K562 (cell line): Measurements from ENCODE around the gene RCC2. TPM values are rescaled to one million over a fixed set of nuclear protein-coding genes. Genes with fewer than 3 reads are reported as not detected.

Experiments
- ATAC-seq: fragments of 200-7000 bp; cut with Tn5 transposase; 3 replicates; pipeline ENCODE4 v1.9.1; 2020; ENCODE audit warnings: moderate library complexity
- BruUV-seq: library from RNA; stranded (reverse); fragments of 400-500 nt; replicated peaks from 2 replicates; lab custom pipeline; 2021; lab: Mats Ljungman, UMichigan
- CTCF ChIA-PET: fragments of 300-600 bp; formaldehyde crosslinking; extraction: SDS; loops from one replicate; lab custom pipeline; 2021; ENCODE audit warnings: low intra/inter-chr PET ratio; lab: Yijun Ruan, JAX
- POLR2A ChIA-PET: fragments of 300-600, 350-650 bp; sonication (Branson Sonifier 250); formaldehyde crosslinking; extraction: SDS; loops from one replicate; lab custom pipeline; 2021; ENCODE audit warnings: antibody characterized with exemption, inconsistent platforms; lab: Yijun Ruan, JAX
- DNase-seq, 4 experiments: peaks; one replicate each; pipeline versions ENCODE4 v3.0.0 to v3.0.0-alpha.2; 2011 to 2018; ENCODE audit warnings: low spot score in 3 of 4, mixed read lengths in 3 of 4; ENCODE audit errors: extremely low read depth in 1 of 4
- FAIRE-seq: peaks from 2 replicates; lab custom pipeline; 2011; peaks lifted over from hg19 to GRCh38; lab: Jason Lieb, UNC
- H2AFZ ChIP-seq: 2 replicates; pipeline ENCODE4 v1.6.0; 2011; ENCODE audit warnings: low read depth, low read length, control low read depth, inconsistent platforms
- H3K27ac ChIP-seq: fragments of 200-600 bp; 3 replicates; pipeline ENCODE4 v1.8.0; 2011; ENCODE audit warnings: low read depth, mild to moderate bottlenecking, control low read depth, inconsistent platforms, low read length, moderate library complexity, mixed read lengths; ENCODE audit errors: extremely low read depth
- H3K27me3 ChIP-seq, 2 experiments: fragments of 300-600 bp in 1 of 2; 2 replicates in 1 of 2; 3 replicates in 1 of 2; pipeline versions ENCODE4 v1.6.0 to v1.8.0; 2011; ENCODE audit warnings: inconsistent platforms in 2 of 2, low read length in 2 of 2, mild to moderate bottlenecking in 1 of 2, mixed read lengths in 1 of 2, moderate library complexity in 1 of 2; ENCODE audit not compliant: control insufficient read depth in 2 of 2, insufficient read depth in 2 of 2
- H3K36me3 ChIP-seq: fragments of 300-600 bp; 3 replicates; pipeline ENCODE4 v1.8.0; 2011; ENCODE audit warnings: mild to moderate bottlenecking, low read length, inconsistent platforms; ENCODE audit not compliant: control insufficient read depth, insufficient read depth
- H3K4me1 ChIP-seq, 2 experiments: fragments of 200-600 bp in 1 of 2; replicated peaks in 1 of 2; 2 replicates in 1 of 2; 3 replicates in 1 of 2; pipeline versions ENCODE4 v1.5.1 to v1.8.0; 2011; ENCODE audit warnings: inconsistent platforms in 2 of 2, low read length in 2 of 2, mild to moderate bottlenecking in 1 of 2, mixed read lengths in 1 of 2, moderate library complexity in 1 of 2; ENCODE audit not compliant: control insufficient read depth in 2 of 2, insufficient read depth in 2 of 2
- H3K4me2 ChIP-seq: 2 replicates; pipeline ENCODE4 v1.6.1; 2011; ENCODE audit warnings: low read length, control low read depth, inconsistent platforms, mixed read lengths; ENCODE audit not compliant: insufficient read depth
- H3K4me3 ChIP-seq: fragments of 200-600 bp; sonication (generic), shearing (Covaris generic); 2 replicates; pipeline ENCODE4 v1.5.1; 2016; ENCODE audit warnings: control low read depth, inconsistent platforms
- H3K79me2 ChIP-seq: fragments of 200-600 bp; 3 replicates; pipeline ENCODE4 v1.8.0; 2011; ENCODE audit warnings: low read length, inconsistent platforms; ENCODE audit not compliant: control insufficient read depth, insufficient read depth
- H3K9ac ChIP-seq, 2 experiments: 2 replicates each; pipeline versions ENCODE4 v1.6.0 to v1.6.1; 2011; ENCODE audit warnings: low read depth in 2 of 2, low read length in 2 of 2, control low read depth in 1 of 2, inconsistent platforms in 1 of 2, mild to moderate bottlenecking in 1 of 2, mixed read lengths in 1 of 2; ENCODE audit not compliant: insufficient read depth in 1 of 2
- H3K9me1 ChIP-seq: one replicate; pipeline ENCODE4 v1.6.0; 2011; ENCODE audit warnings: inconsistent platforms, mild to moderate bottlenecking, low read length, moderate library complexity; ENCODE audit not compliant: control insufficient read depth, insufficient read depth
- H3K9me3 ChIP-seq: replicated peaks from 2 replicates; pipeline ENCODE4 v1.5.1; 2011; ENCODE audit warnings: low read depth, low read length, inconsistent platforms; ENCODE audit not compliant: control insufficient read depth, insufficient read depth
- H4K20me1 ChIP-seq: replicated peaks from 2 replicates; pipeline ENCODE4 v1.6.1; 2011; ENCODE audit warnings: low read length, inconsistent platforms, mixed read lengths; ENCODE audit not compliant: control insufficient read depth, insufficient read depth
- CCAR2 ChIP-seq: fragments of 200-400 bp; formaldehyde crosslinking; IDR thresholded peaks from 2 replicates; pipeline ENCODE4 v1.6.1; 2017; ENCODE audit warnings: mild to moderate bottlenecking, low read depth, low read length
- CREM ChIP-seq: IDR thresholded peaks from 2 replicates; pipeline ENCODE4 v1.6.1; 2014; ENCODE audit warnings: antibody characterized with exemption, low read depth
- FOXJ2 ChIP-seq: fragments of 200-800 bp; sonication (Bioruptor generic); IDR thresholded peaks from 2 replicates; pipeline ENCODE4 v1.6.1; 2016; ENCODE audit warnings: missing genetic modification characterization, missing compliant biosample characterization
- NCOA1 ChIP-seq: fragments of 450-650 bp; IDR thresholded peaks from 2 replicates; pipeline ENCODE4 v1.6.1; 2016; ENCODE audit warnings: low read depth
- POLR2G ChIP-seq: fragments of 200-400 bp; formaldehyde crosslinking; IDR thresholded peaks from 2 replicates; pipeline ENCODE4 v1.6.1; 2017; ENCODE audit warnings: low read depth, mild to moderate bottlenecking, antibody characterized with exemption, low read length, moderate library complexity
- SMARCB1 ChIP-seq: IDR thresholded peaks from 2 replicates; pipeline ENCODE4 v1.6.1; 2011; ENCODE audit warnings: improper control_type of control experiment, low read depth; ENCODE audit not compliant: insufficient read length
- ZNF121 ChIP-seq: sonication (generic); formaldehyde crosslinking; conservative IDR thresholded peaks from 2 replicates; pipeline ENCODE4 v1.8.0; 2022; ENCODE audit warnings: missing genetic modification reagents
- ZNF197 ChIP-seq: fragments of 200-800 bp; sonication (Bioruptor generic); IDR thresholded peaks from 2 replicates; pipeline ENCODE4 v1.6.1; 2016; ENCODE audit warnings: low read depth, missing genetic modification characterization, missing compliant biosample characterization
- ZNF76 ChIP-seq: fragments of 250-450 bp; sonication (Bioruptor Pico); IDR thresholded peaks from 2 replicates; pipeline ENCODE4 v1.4.0; 2020; ENCODE audit warnings: mild to moderate bottlenecking, moderate library complexity, borderline replicate concordance
- WGBS: fragments of 100-300 bp; shearing (Covaris generic); methylation state at CpG from one replicate; pipeline ENCODE4 v1.1.6; 2016; ENCODE audit warnings: low coverage, mixed read lengths; ENCODE audit not compliant: insufficient coverage; ENCODE audit errors: missing lambda C conversion rate; 5-methylcytosine and 5-hydroxymethylcytosine counted together
- in situ Hi-C: fragments of 300-500 bp; cut with MboI; formaldehyde crosslinking; loops from 4 replicates; pipeline ENCODE4 v1.15.0; 2018; ENCODE audit warnings: inconsistent platforms, mixed read lengths
- intact Hi-C: fragments of 100-400 bp; cut with micrococcal nuclease; formaldehyde crosslinking; loops from 2 replicates; pipeline ENCODE4 v1.14.2; 2022
- polyA plus RNA-seq, 8 experiments: library from polyadenylated mRNA; depleted of rRNA in 4 of 8; stranded (reverse) in 5 of 8; unstranded in 3 of 8; fragments of >200 nt; fragmentation: Nextera tagmentation in 2 of 8; fragmentation: Illumina TruSeq in 1 of 8; extraction: Ambion mirVana in 2 of 8; extraction: Trizol in 1 of 8; gene quantifications; 2 replicates each; pipeline versions ENCODE4 v1.2.1 to v1.2.3, GENCODE V29; 2011 to 2014; ENCODE audit warnings: inconsistent platforms in 1 of 8, missing spikeins in 1 of 8
- total RNA-seq, 7 experiments: library from RNA; depleted of rRNA in 6 of 7; stranded (reverse); fragments of >200 nt in 6 of 7; fragmentation: Illumina TruSeq in 2 of 7; extraction: Trizol in 2 of 7; gene quantifications; 2 replicates each; pipeline versions ENCODE4 v1.2.1 to v1.2.3, GENCODE V29; 2011 to 2021; ENCODE audit warnings: low replicate concordance in 1 of 7
- TF ChIP-seq, protein P1 (sequence below): fragments of 450-650 bp; IDR thresholded peaks from 2 replicates; pipeline ENCODE4 v1.6.1; 2014; ENCODE audit warnings: low read depth, mild to moderate bottlenecking, moderate library complexity, borderline replicate concordance
- TF ChIP-seq, protein P2 (sequence below): sonication (generic); formaldehyde crosslinking; IDR thresholded peaks from 2 replicates; pipeline ENCODE4 v1.8.1; 2023; ENCODE audit warnings: mild to moderate bottlenecking, missing genetic modification reagents, moderate library complexity

RCC2 gene
- total and polyA plus RNA-seq, 9 of the 15 experiments (the other 6 are each of a cell fraction or from before 2014, with no cell fraction given), result 31.8 to 292 (median 116) TPM

DNA sequence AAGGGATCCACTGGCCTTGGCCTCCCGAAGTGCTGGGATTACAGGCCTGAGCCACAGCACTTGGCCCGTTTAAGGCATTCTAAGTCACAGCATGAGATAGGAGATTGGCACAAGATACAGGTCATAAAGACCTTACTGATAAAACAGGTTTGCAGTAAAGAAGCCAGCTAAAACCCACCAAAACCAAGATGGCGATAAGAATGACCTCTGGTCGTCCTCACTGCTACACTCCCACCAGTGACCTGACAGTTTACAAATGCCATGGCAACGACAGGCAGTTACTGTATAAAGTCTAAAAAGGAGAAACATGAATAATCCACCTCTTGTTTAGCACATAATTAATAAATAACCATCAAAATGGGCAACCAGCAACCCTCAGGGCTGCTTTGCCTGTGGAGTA, 33.3 kb upstream of the RCC2 start (continued):
- no peak for TF ChIP-seq CREM
- TF ChIP-seq ZNF197 (CRISPR knock-in tag), result 0 out of 2 replicates have a peak, but pooled peaks have one; percentile 47
- TF ChIP-seq, protein P1, sequence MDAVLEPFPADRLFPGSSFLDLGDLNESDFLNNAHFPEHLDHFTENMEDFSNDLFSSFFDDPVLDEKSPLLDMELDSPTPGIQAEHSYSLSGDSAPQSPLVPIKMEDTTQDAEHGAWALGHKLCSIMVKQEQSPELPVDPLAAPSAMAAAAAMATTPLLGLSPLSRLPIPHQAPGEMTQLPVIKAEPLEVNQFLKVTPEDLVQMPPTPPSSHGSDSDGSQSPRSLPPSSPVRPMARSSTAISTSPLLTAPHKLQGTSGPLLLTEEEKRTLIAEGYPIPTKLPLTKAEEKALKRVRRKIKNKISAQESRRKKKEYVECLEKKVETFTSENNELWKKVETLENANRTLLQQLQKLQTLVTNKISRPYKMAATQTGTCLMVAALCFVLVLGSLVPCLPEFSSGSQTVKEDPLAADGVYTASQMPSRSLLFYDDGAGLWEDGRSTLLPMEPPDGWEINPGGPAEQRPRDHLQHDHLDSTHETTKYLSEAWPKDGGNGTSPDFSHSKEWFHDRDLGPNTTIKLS, result no peak
- TF ChIP-seq SMARCB1, result no peak
- TF ChIP-seq FOXJ2 (tag), result peak; percentile 32; the same call in 1 of the 2 replicates
- no peak for TF ChIP-seq CCAR2
- no peak for TF ChIP-seq ZNF76
- no peak for TF ChIP-seq POLR2G
- no peak for TF ChIP-seq NCOA1

DNA sequence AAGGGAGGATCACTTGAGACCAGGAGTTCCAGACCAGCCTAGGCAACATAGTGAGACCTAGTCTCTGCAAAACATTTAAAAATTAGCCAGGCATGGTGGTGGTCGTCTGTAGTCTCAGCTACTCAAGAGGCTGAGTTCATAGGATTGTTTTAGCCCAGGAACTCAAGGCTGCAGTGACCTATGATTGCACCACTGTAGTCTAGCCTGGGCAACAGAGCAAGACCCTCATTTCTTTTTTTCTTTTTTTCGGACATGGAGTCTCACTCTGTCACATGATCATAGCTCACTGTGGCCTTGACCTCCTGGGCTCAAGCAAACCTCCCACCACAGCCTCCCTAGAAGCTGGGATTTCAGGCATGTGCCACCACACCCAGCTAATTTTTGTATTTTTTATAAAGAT, 31.9 kb upstream of the RCC2 start:
- TF ChIP-seq ZNF121, result peak; percentile 14; the same call in 1 of the 2 replicates
- TF ChIP-seq, protein P2, sequence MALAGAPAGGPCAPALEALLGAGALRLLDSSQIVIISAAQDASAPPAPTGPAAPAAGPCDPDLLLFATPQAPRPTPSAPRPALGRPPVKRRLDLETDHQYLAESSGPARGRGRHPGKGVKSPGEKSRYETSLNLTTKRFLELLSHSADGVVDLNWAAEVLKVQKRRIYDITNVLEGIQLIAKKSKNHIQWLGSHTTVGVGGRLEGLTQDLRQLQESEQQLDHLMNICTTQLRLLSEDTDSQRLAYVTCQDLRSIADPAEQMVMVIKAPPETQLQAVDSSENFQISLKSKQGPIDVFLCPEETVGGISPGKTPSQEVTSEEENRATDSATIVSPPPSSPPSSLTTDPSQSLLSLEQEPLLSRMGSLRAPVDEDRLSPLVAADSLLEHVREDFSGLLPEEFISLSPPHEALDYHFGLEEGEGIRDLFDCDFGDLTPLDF, result no peak
- TF ChIP-seq, all 486 proteins: peak for 1
- in situ Hi-C loops, result no loop called here
- H3K36me3 ChIP-seq, result no peaks in the 10 kb centered on the region
- H3K4me1 ChIP-seq, result peaks cover 9 to 10% of the 10 kb centered on the region in 2 experiments; a peak in 4 of 5 replicates
- no TSS peak for BruUV-seq
- POLR2A ChIA-PET, result no interaction called here
- H3K27ac ChIP-seq, result no peak overlapping the region
- H3K9me3 ChIP-seq, result no peaks in the 10 kb centered on the region
- H3K4me3 ChIP-seq, result no peak overlapping the region
- ATAC-seq (no peak), FAIRE-seq (no peak), DNase-seq (no peak)
- no peak overlapping the region for H2AFZ ChIP-seq
- no peaks in the 10 kb centered on the region for H3K79me2 ChIP-seq
- CTCF ChIA-PET, result no interaction called here
- H3K4me2 ChIP-seq, result no peak overlapping the region
- intact Hi-C loops, result no loop called here
- 27% methylated on average over 1 of the region's 2 CpGs for WGBS
- H3K9ac ChIP-seq, result no peak overlapping the region
- no peaks in the 10 kb centered on the region for H3K9me1 ChIP-seq
- H3K27me3 ChIP-seq, result no peaks in the 10 kb centered on the region; a peak in 1 of 5 replicates
- H4K20me1 ChIP-seq, result no peaks in the 10 kb centered on the region
